Nephron (organoid): ENCODE data around the gene FAM241A.
"Not testable (repeated sequence)": the region's sequence is repeated elsewhere in the genome, so short reads cannot be mapped to it uniquely, and the experiment has no call there.

Experiments used
- H3K27ac Mint-ChIP-seq, 3 experiments: 2 replicates each; pipeline ENCODE4 v1.8.0; 2020; ENCODE audit warnings: mixed read lengths in 3 of 3, mild to moderate bottlenecking in 2 of 3, moderate library complexity in 1 of 3
- H3K27me3 Mint-ChIP-seq: 2 replicates; pipeline ENCODE4 v1.8.0; 2021; ENCODE audit warnings: low read depth, mild to moderate bottlenecking, moderate library complexity, mixed read lengths
- H3K36me3 Mint-ChIP-seq: 2 replicates; pipeline ENCODE4 v1.8.0; 2020; ENCODE audit warnings: low read depth, mixed read lengths
- H3K4me1 Mint-ChIP-seq: 2 replicates; pipeline ENCODE4 v1.8.0; 2020; ENCODE audit warnings: mixed read lengths
- H3K4me3 Mint-ChIP-seq, 3 experiments: 2 replicates each; pipeline ENCODE4 v1.8.0; 2020; ENCODE audit warnings: mild to moderate bottlenecking in 3 of 3, mixed read lengths in 3 of 3, moderate library complexity in 2 of 3
- H3K9me3 Mint-ChIP-seq: 2 replicates; pipeline ENCODE4 v1.8.0; 2020; ENCODE audit warnings: mixed read lengths
- CTCF ChIP-seq, 3 experiments: fragments of 200-600 bp; sonication (generic); IDR thresholded peaks; one replicate each; pipeline ENCODE4 v1.5.0; 2021; ENCODE audit warnings: antibody characterized with exemption in 3 of 3; ENCODE audit not compliant: unreplicated experiment in 3 of 3

Gene FAM241A

GRCh38 chr4:112172180-112172579, 26.9 kb downstream of the FAM241A start:
- TF ChIP-seq CTCF (IDR thresholded peaks at IDR 0.05; ENCODE audit: unreplicated experiment in 3 of 3), result no peak
- Mint-ChIP-seq H3K36me3 (no peaks in the 10 kb centered on the region), H3K27ac (no peak overlapping the region), H3K9me3 (no peaks in the 10 kb centered on the region), H3K27me3 (no peaks in the 10 kb centered on the region), H3K4me1 (no peaks in the 10 kb centered on the region), H3K4me3 (no peak overlapping the region)

DNA sequence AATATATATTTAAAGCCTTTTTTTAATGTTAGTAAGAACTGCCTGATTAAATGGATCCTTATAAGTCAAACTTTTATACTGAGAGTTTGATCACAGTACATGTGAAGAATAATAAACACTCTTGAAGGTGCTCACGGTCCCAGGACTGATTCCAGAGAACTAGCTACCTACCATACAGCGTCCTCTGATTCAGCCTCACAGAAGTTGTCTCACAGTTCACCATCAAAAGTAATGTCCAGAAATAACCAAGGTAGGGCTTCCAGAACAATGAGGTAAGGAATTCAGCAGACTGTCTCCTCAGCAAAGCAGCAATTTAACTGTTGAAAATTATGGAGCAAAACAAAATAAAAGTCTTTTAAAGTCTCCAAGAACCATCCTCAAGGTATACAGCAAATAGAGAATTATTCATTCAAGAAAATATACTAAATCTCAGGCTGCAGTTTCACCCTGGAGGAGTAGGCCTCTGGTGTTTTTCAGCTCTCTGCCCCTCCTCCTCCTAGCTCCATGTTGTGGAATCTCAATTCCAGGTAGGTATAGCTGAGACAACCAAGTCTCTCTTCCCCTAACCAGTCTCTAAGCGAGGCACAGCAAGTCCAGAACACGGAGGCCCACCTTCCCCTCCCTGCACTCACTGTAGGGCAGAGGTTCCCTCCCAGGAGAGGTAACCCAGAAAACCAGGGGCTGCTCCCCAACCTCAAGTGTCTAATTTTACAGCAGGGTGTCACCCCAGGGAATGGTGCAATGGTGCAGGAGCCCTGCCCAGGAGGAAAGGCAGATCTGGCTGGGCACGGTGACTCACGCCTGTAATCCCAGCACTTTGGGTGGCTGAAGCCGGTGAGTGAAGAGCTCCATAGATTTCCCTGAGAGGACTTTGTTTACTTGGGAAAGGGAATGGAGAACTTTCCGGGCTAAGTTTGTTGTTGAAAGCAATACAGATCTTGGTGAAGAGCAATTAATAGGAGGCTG, 28.6 kb downstream of the FAM241A start:
- Mint-ChIP-seq H3K36me3 (no peaks in the 10 kb centered on the region), H3K27ac (no peak overlapping the region), H3K27me3 (no peaks in the 10 kb centered on the region), H3K4me1 (no peaks in the 10 kb centered on the region), H3K4me3 (no peak overlapping the region), H3K9me3 (no peaks in the 10 kb centered on the region)
- TF ChIP-seq CTCF (IDR thresholded peaks at IDR 0.05; ENCODE audit: unreplicated experiment in 3 of 3), result no peak

GRCh38 chr4:112175840-112176239, 30.6 kb downstream of the FAM241A start:
- Mint-ChIP-seq H3K4me3 (no peak overlapping the region), H3K9me3 (no peaks in the 10 kb centered on the region), H3K36me3 (no peaks in the 10 kb centered on the region), H3K27ac (no peak overlapping the region), H3K4me1 (no peaks in the 10 kb centered on the region), H3K27me3 (no peaks in the 10 kb centered on the region)
- TF ChIP-seq CTCF (IDR thresholded peaks at IDR 0.05; ENCODE audit: unreplicated experiment in 3 of 3), result no peak

- H3K36me3 Mint-ChIP-seq, result no peaks in the 10 kb centered on the region
- H3K9me3 Mint-ChIP-seq, result no peaks in the 10 kb centered on the region
- H3K27ac Mint-ChIP-seq, result no peak overlapping the region
- no peak overlapping the region for H3K4me3 Mint-ChIP-seq
- no peaks in the 10 kb centered on the region for H3K27me3 Mint-ChIP-seq
- TF ChIP-seq CTCF (IDR thresholded peaks at IDR 0.05; ENCODE audit: unreplicated experiment in 3 of 3), result no peak
- H3K4me1 Mint-ChIP-seq, result no peaks in the 10 kb centered on the region
These were observed 31.3 kb downstream of the FAM241A start for GRCh38 chr4:112176596-112176995.

- not testable (repeated sequence) for H3K36me3 Mint-ChIP-seq, H3K4me3 Mint-ChIP-seq, H3K27me3 Mint-ChIP-seq, H3K4me1 Mint-ChIP-seq, H3K9me3 Mint-ChIP-seq, H3K27ac Mint-ChIP-seq
These were observed 33.5 kb downstream of the FAM241A start for GRCh38 chr4:112178741-112179140.

DNA sequence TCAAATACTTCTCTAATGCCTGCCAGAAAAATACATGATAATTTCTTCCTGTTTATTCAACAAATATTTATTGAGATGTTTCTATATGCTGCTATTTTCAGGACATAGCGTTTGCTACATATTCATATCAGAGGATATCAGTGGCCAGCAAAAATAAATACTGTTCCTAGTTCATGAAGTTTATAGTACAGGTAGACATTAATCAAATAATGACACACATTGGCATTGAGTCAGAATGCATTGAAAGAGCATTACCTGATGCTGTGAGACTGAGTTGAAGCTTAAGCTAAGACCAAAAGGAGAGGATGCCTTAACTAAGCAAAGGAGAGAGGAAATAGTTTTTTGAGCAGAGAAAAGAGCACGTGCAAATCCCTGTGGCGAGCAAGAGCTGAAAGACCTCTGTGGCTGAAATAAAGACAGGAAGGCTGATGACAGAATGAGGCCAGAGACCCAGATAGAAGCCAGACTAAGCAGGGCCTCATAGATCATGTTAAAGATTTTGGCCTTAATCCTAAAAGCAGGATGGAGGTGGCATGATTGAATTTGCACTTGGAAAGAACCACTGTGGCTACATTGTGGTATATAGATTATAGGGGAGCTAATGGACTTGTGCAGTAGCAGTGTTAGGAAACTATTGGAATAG, 36.2 kb downstream of the FAM241A start:
- Mint-ChIP-seq H3K4me3 (no peak overlapping the region), H3K36me3 (no peaks in the 10 kb centered on the region), H3K27ac (no peak overlapping the region), H3K9me3 (no peaks in the 10 kb centered on the region), H3K27me3 (no peaks in the 10 kb centered on the region), H3K4me1 (no peaks in the 10 kb centered on the region)
- no peak for TF ChIP-seq CTCF (IDR thresholded peaks at IDR 0.05; ENCODE audit: unreplicated experiment in 3 of 3)
